GM19025 (cell line): Measurements from ENCODE around the gene C8A.

Source experiments
- ATAC-seq: cut with Tn5 transposase; IDR thresholded peaks from one replicate; pipeline ENCODE4 v1.9.1; 2021; ENCODE audit warnings: mild to moderate bottlenecking, low read depth, moderate library complexity; ENCODE audit not compliant: unreplicated experiment

The C8A gene

GRCh38 chr1:56963667-56964066 is 109.1 kb downstream of the C8A start:
- no peak for ATAC-seq

- no peak for ATAC-seq
Measured at GRCh38 chr1:56964349-56965017, 109.9 kb downstream of the C8A start.

GRCh38 chr1:56965191-56965590 is 110.6 kb downstream of the C8A start:
- ATAC-seq, result no peak

GRCh38 chr1:56965916-56966697 is 111.5 kb downstream of the C8A start, which contains the start of gene C8B:
Gene C8B (minus strand): TSS chr1:56966015. CDS start chr1:56965948, 67 bp downstream.
- ATAC-seq, result no peak

- no peak for ATAC-seq
Measured at GRCh38 chr1:56966698-56966999, 112.1 kb downstream of the C8A start.

GRCh38 chr1:56967355-56967754 is 112.8 kb downstream of the C8A start:
- no peak for ATAC-seq
